Endothelial cell of umbilical vein (primary cell): ENCODE data around the gene SLC9A3. TPM values are rescaled to one million over a fixed set of nuclear protein-coding genes. Genes with fewer than 3 reads are reported as not detected.

ENCODE experiments used
- BruUV-seq: library from RNA; stranded (reverse); fragments of 400-500 nt; replicated peaks from 2 replicates; lab custom pipeline; 2021; lab: Mats Ljungman, UMichigan
- CTCF ChIA-PET: fragments of 300-600, 350-600 bp; sonication (Branson Sonifier 250); formaldehyde crosslinking; loops from one replicate; lab custom pipeline; 2021; ENCODE audit warnings: antibody characterized with exemption, inconsistent platforms; lab: Charles Lee
- POLR2A ChIA-PET: fragments of 300-600, 350-600 bp; sonication (Branson Sonifier 250); formaldehyde crosslinking; loops from one replicate; lab custom pipeline; 2021; ENCODE audit warnings: antibody characterized with exemption, inconsistent platforms; lab: Charles Lee
- DNase-seq: peaks from one replicate; pipeline ENCODE4 v3.0.0-alpha.2; 2011; ENCODE audit warnings: low read depth, low spot score
- FAIRE-seq: peaks from 2 replicates; lab custom pipeline; 2011; peaks lifted over from hg19 to GRCh38; lab: Jason Lieb, UNC
- H2AFZ ChIP-seq: 2 replicates; pipeline ENCODE4 v1.6.0; 2012; ENCODE audit warnings: low read depth, low read length, control low read depth, inconsistent platforms
- H3K27ac ChIP-seq: 2 replicates; pipeline ENCODE4 v1.5.1; 2011; ENCODE audit warnings: low read depth, mild to moderate bottlenecking, control low read depth, low read length, moderate library complexity; ENCODE audit not compliant: insufficient read depth
- H3K27me3 ChIP-seq, 2 experiments: 2 replicates each; pipeline versions ENCODE4 v1.6.0 to v1.6.1; 2011; ENCODE audit warnings: low read length in 2 of 2, mixed read lengths in 1 of 2; ENCODE audit not compliant: control insufficient read depth in 2 of 2, insufficient read depth in 2 of 2
- H3K36me3 ChIP-seq, 2 experiments: 2 replicates in 1 of 2; 3 replicates in 1 of 2; pipeline ENCODE4 v1.5.1; 2011; ENCODE audit warnings: low read length in 2 of 2, mild to moderate bottlenecking in 1 of 2, moderate library complexity in 1 of 2; ENCODE audit not compliant: control insufficient read depth in 2 of 2, insufficient read depth in 2 of 2; ENCODE audit errors: extremely low read depth in 1 of 2
- H3K4me1 ChIP-seq: 3 replicates; pipeline ENCODE4 v1.5.1; 2011; ENCODE audit warnings: mild to moderate bottlenecking, low read length; ENCODE audit not compliant: control insufficient read depth, insufficient read depth; ENCODE audit errors: extremely low read depth
- H3K4me2 ChIP-seq: 2 replicates; pipeline ENCODE4 v1.6.1; 2011; ENCODE audit warnings: low read length, control low read depth, mixed read lengths; ENCODE audit not compliant: insufficient read depth
- H3K4me3 ChIP-seq, 3 experiments: fragments of 200-600 bp in 1 of 3; sonication (generic), shearing (Covaris generic) in 1 of 3; replicated peaks in 1 of 3; 2 replicates each; pipeline ENCODE4 v1.5.1; 2011 to 2016; ENCODE audit warnings: control low read depth in 3 of 3, low read length in 3 of 3, mild to moderate bottlenecking in 2 of 3, inconsistent platforms in 1 of 3, low read depth in 1 of 3, moderate library complexity in 1 of 3; ENCODE audit not compliant: insufficient read depth in 1 of 3
- H3K79me2 ChIP-seq: 2 replicates; pipeline ENCODE4 v1.6.0; 2012; ENCODE audit warnings: low read length, inconsistent platforms; ENCODE audit not compliant: control insufficient read depth, insufficient read depth
- H3K9ac ChIP-seq: replicated peaks from 2 replicates; pipeline ENCODE3; 2011; ENCODE audit warnings: low read length, control low read depth; ENCODE audit not compliant: insufficient read depth; ENCODE audit errors: extremely low read depth
- H3K9me1 ChIP-seq: replicated peaks from 3 replicates; pipeline ENCODE4 v1.6.0; 2011; ENCODE audit warnings: mild to moderate bottlenecking, low read length; ENCODE audit not compliant: control insufficient read depth, insufficient read depth; ENCODE audit errors: extremely low read depth
- H3K9me3 ChIP-seq: replicated peaks from 2 replicates; pipeline ENCODE4 v1.5.1; 2012; ENCODE audit warnings: low read length, inconsistent platforms; ENCODE audit not compliant: control insufficient read depth, insufficient read depth
- H4K20me1 ChIP-seq: replicated peaks from 2 replicates; pipeline ENCODE3; 2011; ENCODE audit warnings: mild to moderate bottlenecking, low read length; ENCODE audit not compliant: control insufficient read depth, insufficient read depth; ENCODE audit errors: extremely low read depth
- EZH2 ChIP-seq: IDR thresholded peaks from 2 replicates; pipeline ENCODE4 v1.6.1; 2012; ENCODE audit warnings: borderline replicate concordance, low read depth, mild to moderate bottlenecking, moderate library complexity, low read length, inconsistent platforms; ENCODE audit not compliant: severe bottlenecking
- FOS ChIP-seq: IDR thresholded peaks from 2 replicates; pipeline ENCODE4 v1.6.1; 2011; ENCODE audit warnings: mild to moderate bottlenecking, low read length, moderate library complexity, borderline replicate concordance; ENCODE audit not compliant: insufficient read depth
- GATA2 ChIP-seq: IDR thresholded peaks from 2 replicates; pipeline ENCODE4 v1.7.0; 2011; ENCODE audit warnings: low read depth, mild to moderate bottlenecking, moderate library complexity, mixed read lengths, low read length; ENCODE audit not compliant: insufficient read length, insufficient read depth
- JUN ChIP-seq: IDR thresholded peaks from 2 replicates; pipeline ENCODE4 v1.6.1; 2011; ENCODE audit warnings: borderline replicate concordance, low read depth; ENCODE audit not compliant: insufficient read length, insufficient read depth
- MAX ChIP-seq: IDR thresholded peaks from 2 replicates; pipeline ENCODE4 v1.6.1; 2011; ENCODE audit not compliant: insufficient read depth, insufficient read length
- MYC ChIP-seq: IDR thresholded peaks from one replicate; pipeline ENCODE4 v1.6.1; 2011; ENCODE audit warnings: mild to moderate bottlenecking, low read depth, low read length
- POLR2A ChIP-seq: IDR thresholded peaks from 2 replicates; pipeline ENCODE4 v1.6.1; 2012; ENCODE audit warnings: low read depth, mild to moderate bottlenecking, control low read depth, low read length
- POLR2AphosphoS5 ChIP-seq: IDR thresholded peaks from 2 replicates; pipeline ENCODE4 v1.6.1; 2012; ENCODE audit warnings: low read depth, mild to moderate bottlenecking, control low read depth, low read length, moderate library complexity; ENCODE audit not compliant: insufficient read depth
- dilution Hi-C: fragments of 300-500 bp; cut with MboI; formaldehyde crosslinking; loops from one replicate; pipeline ENCODE4 v1.15.0; 2019; ENCODE audit warnings: low sequenced_read_pairs; ENCODE audit not compliant: extremely low pct_ligation_motif_present
- intact Hi-C: fragments of 100-400 bp; cut with micrococcal nuclease; formaldehyde crosslinking; loops from one replicate; pipeline ENCODE4 v1.10.0; 2022
- polyA plus RNA-seq, 4 experiments: library from polyadenylated mRNA; depleted of rRNA in 3 of 4; stranded (reverse) in 3 of 4; unstranded in 1 of 4; fragments of >200 nt; gene quantifications; 2 replicates each; pipeline versions ENCODE4 v1.2.1 to v1.2.3, GENCODE V29; 2011 to 2012; ENCODE audit warnings: missing spikeins in 1 of 4
- total RNA-seq: library from RNA; stranded (reverse); gene quantifications from 2 replicates; pipeline ENCODE4 v1.2.3, GENCODE V29; 2021
- TF ChIP-seq, protein P1 (sequence below), 2 donors: IDR thresholded peaks; 1 replicate in 1 of 2; 2 replicates in 1 of 2; pipeline ENCODE4 v1.5.1; 2011; ENCODE audit warnings: low read length in 2 of 2, mild to moderate bottlenecking in 2 of 2, moderate library complexity in 2 of 2, control low read depth in 1 of 2, inconsistent platforms in 1 of 2, low read depth in 1 of 2; ENCODE audit not compliant: insufficient read depth in 1 of 2; ENCODE audit errors: extremely low read depth in 1 of 2

The SLC9A3 gene
- total and polyA plus RNA-seq, 2 donors (not counting 3 experiments of a cell fraction or from before 2014, with no cell fraction given): 0.79 to 0.82 TPM

GRCh38 chr5:436641-436975 lies 87.6 kb downstream of the SLC9A3 start:
- no peaks in the 10 kb centered on the region for H3K9me3 ChIP-seq
- no peak for FAIRE-seq
- intact Hi-C loops (loop anchor here (1.0 kb wide), 1 partner anchor 119 kb away; no protein-coding TSS in a partner anchor), dilution Hi-C loops (no loop called here)
- H3K27ac ChIP-seq: no peak overlapping the region
- no peaks in the 10 kb centered on the region for H4K20me1 ChIP-seq
- H3K9ac ChIP-seq: no peak overlapping the region
- no peak for TF ChIP-seq EZH2
- TF ChIP-seq, protein P1, sequence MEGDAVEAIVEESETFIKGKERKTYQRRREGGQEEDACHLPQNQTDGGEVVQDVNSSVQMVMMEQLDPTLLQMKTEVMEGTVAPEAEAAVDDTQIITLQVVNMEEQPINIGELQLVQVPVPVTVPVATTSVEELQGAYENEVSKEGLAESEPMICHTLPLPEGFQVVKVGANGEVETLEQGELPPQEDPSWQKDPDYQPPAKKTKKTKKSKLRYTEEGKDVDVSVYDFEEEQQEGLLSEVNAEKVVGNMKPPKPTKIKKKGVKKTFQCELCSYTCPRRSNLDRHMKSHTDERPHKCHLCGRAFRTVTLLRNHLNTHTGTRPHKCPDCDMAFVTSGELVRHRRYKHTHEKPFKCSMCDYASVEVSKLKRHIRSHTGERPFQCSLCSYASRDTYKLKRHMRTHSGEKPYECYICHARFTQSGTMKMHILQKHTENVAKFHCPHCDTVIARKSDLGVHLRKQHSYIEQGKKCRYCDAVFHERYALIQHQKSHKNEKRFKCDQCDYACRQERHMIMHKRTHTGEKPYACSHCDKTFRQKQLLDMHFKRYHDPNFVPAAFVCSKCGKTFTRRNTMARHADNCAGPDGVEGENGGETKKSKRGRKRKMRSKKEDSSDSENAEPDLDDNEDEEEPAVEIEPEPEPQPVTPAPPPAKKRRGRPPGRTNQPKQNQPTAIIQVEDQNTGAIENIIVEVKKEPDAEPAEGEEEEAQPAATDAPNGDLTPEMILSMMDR (IDR thresholded peaks at IDR 0.05; ENCODE audit: extremely low read depth in 1 of 2, insufficient read depth in 1 of 2, low read depth in 1 of 2, low read length in 2 of 2): no peak
- TF ChIP-seq MAX: no peak
- no peak for TF ChIP-seq MYC
- TF ChIP-seq JUN: no peak
- no peak for TF ChIP-seq FOS
- no peak for TF ChIP-seq POLR2A
- TF ChIP-seq GATA2: no peak
- TF ChIP-seq POLR2AphosphoS5: no peak
- DNase-seq: no peak
- H3K79me2 ChIP-seq: no peaks in the 10 kb centered on the region
- H3K27me3 ChIP-seq: no peaks in the 10 kb centered on the region
- H3K36me3 ChIP-seq: no peaks in the 10 kb centered on the region
- CTCF ChIA-PET: interaction anchor here (0.9 to 3.2 kb wide), 4 partner anchors 10 to 248 kb away, joined by 3 to 19 read pairs (median 12); partner anchors contain the start of gene AHRR
- H3K4me3 ChIP-seq: no peak overlapping the region
- no peak overlapping the region for H2AFZ ChIP-seq
- H3K4me1 ChIP-seq: no peaks in the 10 kb centered on the region
- no TSS peak for BruUV-seq
- POLR2A ChIA-PET: no interaction called here
- no peaks in the 10 kb centered on the region for H3K9me1 ChIP-seq
- H3K4me2 ChIP-seq: no peak overlapping the region
